ENCODE results near the gene CDC42BPA. TPM values are rescaled to one million over a fixed set of nuclear protein-coding genes. Genes with fewer than 3 reads are reported as not detected.

The CDC42BPA gene
- total and polyA plus RNA-seq, 2 of the 13 experiments (the other 11 are each of a cell fraction or from before 2014, with no cell fraction given), result 6.5 to 16.0 TPM

GRCh38 chr1:227314014-227314848 is 4.1 kb downstream of the CDC42BPA start:
- peak overlapping the region; percentile 72 for H3K4me2 ChIP-seq (ENCODE audit: low read depth, low read length)

GRCh38 chr1:227312361-227313025 is 5.8 kb downstream of the CDC42BPA start:
- Histone ChIP-seq H3K27me3 (ENCODE audit: control insufficient read depth in 1 of 2, insufficient read depth in 2 of 2, low read length in 2 of 2) (no peaks in the 10 kb centered on the region; a peak in 1 of 5 replicates), H3K79me2 (ENCODE audit: insufficient read depth, low read length) (peaks cover 82% of the 10 kb centered on the region), H3K4me1 (ENCODE audit: insufficient read depth, low read length) (no peaks in the 10 kb centered on the region; the same call in 1 of the 2 replicates), H3K9ac (ENCODE audit: insufficient read depth, low read depth, low read length) (no peak overlapping the region), H3K4me3 (replicated peaks in 1 of 3; ENCODE audit: insufficient read depth in 1 of 3, low read depth in 2 of 3, low read length in 3 of 3) (no peak overlapping the region), H3K27ac (ENCODE audit: extremely low read length, insufficient read depth, low read length) (no peak overlapping the region), H2AFZ (ENCODE audit: low read length) (no peak overlapping the region), H4K20me1 (ENCODE audit: insufficient read depth, low read length) (peaks cover 16% of the 10 kb centered on the region), H3K9me3 (ENCODE audit: low read length) (no peaks in the 10 kb centered on the region), H3K36me3 (replicated peaks in 1 of 2; ENCODE audit: control insufficient read depth in 1 of 2, insufficient read depth in 2 of 2, low read length in 2 of 2) (no peaks in the 10 kb centered on the region), H3K4me2 (ENCODE audit: low read depth, low read length) (no peak overlapping the region)
- BruUV-seq (replicated peaks), result no TSS peak
- no peak for DNase-seq (ENCODE audit: low spot score)
- POLR2A ChIA-PET, result no interaction called here
- WGBS (ENCODE audit: low lambda C conversion rate), result 98% methylated on average over 6 of the region's 6 CpGs
- FAIRE-seq, result no peak
- CTCF ChIA-PET (ENCODE audit: low intra/inter-chr PET ratio, low total read pairs), result no interaction called here
- intact Hi-C loops (cut with micrococcal nuclease; ENCODE audit: unreplicated experiment) (loop anchor here (10.0 kb wide), 1 partner anchor 148 kb away; no protein-coding TSS in a partner anchor), in situ Hi-C loops (cut with HindIII; ENCODE audit: extremely low pct_ligation_motif_present, low pct_unique_long_range_greater_than_20kb) (no loop called here)
- ATAC-seq, result no peak
- no peak for TF ChIP-seq ZFP36 (IDR thresholded peaks at IDR 0.05; ENCODE audit: borderline replicate concordance, low read depth, low read length, partially characterized antibody)
- TF ChIP-seq KAT7 (CRISPR knock-in tag; IDR thresholded peaks at IDR 0.05; ENCODE audit: borderline replicate concordance), result no peak
- TF ChIP-seq ZNF768 (CRISPR knock-in tag; IDR thresholded peaks at IDR 0.05), result no peak
- TF ChIP-seq MAX (IDR thresholded peaks at IDR 0.05), result no peak
- TF ChIP-seq CAMTA2 (CRISPR knock-in tag; IDR thresholded peaks at IDR 0.05; ENCODE audit: borderline replicate concordance), result no peak
- no peak for TF ChIP-seq U2AF2 (IDR thresholded peaks at IDR 0.05; ENCODE audit: low read depth, low read length)
- TF ChIP-seq ZNF256 (CRISPR knock-in tag; conservative IDR thresholded peaks at IDR 0.05), result no peak
- TF ChIP-seq CERS6 (CRISPR knock-in tag; IDR thresholded peaks at IDR 0.05), result no peak
- no peak for TF ChIP-seq LCORL (IDR thresholded peaks at IDR 0.05)
- no peak for TF ChIP-seq LCORL (CRISPR knock-in tag; IDR thresholded peaks at IDR 0.05)
- no peak for TF ChIP-seq CSRNP1 (CRISPR knock-in tag; IDR thresholded peaks at IDR 0.05)
- no peak for TF ChIP-seq NR3C1 (CRISPR knock-in tag; IDR thresholded peaks at IDR 0.05)

More at GRCh38 chr1:227314014-227314848, 4.1 kb downstream of the CDC42BPA start:
- H3K9me3 ChIP-seq (ENCODE audit: low read length), result no peaks in the 10 kb centered on the region
- H3K4me1 ChIP-seq (ENCODE audit: insufficient read depth, low read length), result peaks cover 4% of the 10 kb centered on the region
- no peak overlapping the region for H2AFZ ChIP-seq (ENCODE audit: low read length)
- POLR2A ChIA-PET, result no interaction called here
- peaks cover 16% of the 10 kb centered on the region for H4K20me1 ChIP-seq (ENCODE audit: insufficient read depth, low read length)
- peak overlapping the region; percentile 89 to 96 (median 91); a peak in 5 of 6 replicates for H3K4me3 ChIP-seq (replicated peaks in 1 of 3; ENCODE audit: insufficient read depth in 1 of 3, low read depth in 2 of 3, low read length in 3 of 3)
- in situ Hi-C loops (cut with HindIII; ENCODE audit: extremely low pct_ligation_motif_present, low pct_unique_long_range_greater_than_20kb), result no loop called here
- DNase-seq (ENCODE audit: low spot score) (no peak), FAIRE-seq (no peak), ATAC-seq (no peak)
- TF ChIP-seq ZNF652 (CRISPR knock-in tag; IDR thresholded peaks at IDR 0.05; ENCODE audit: borderline replicate concordance, low read depth) (no peak), MAFK (conservative IDR thresholded peaks at IDR 0.05 in 1 of 2, IDR thresholded peaks at IDR 0.05 in 1 of 2; ENCODE audit: low read length in 2 of 2) (peak; percentile 88 to 91), MAFF (IDR thresholded peaks at IDR 0.05; ENCODE audit: low read depth, low read length) (peak; percentile 82), TAF15 (IDR thresholded peaks at IDR 0.05; ENCODE audit: low read depth, low read length, poor library complexity, severe bottlenecking) (no peak), NR2F1 (CRISPR knock-in tag; IDR thresholded peaks at IDR 0.05) (no peak)
- no peaks in the 10 kb centered on the region; a peak in 1 of 5 replicates for H3K27me3 ChIP-seq (ENCODE audit: control insufficient read depth in 1 of 2, insufficient read depth in 2 of 2, low read length in 2 of 2)
- H3K9ac ChIP-seq (ENCODE audit: insufficient read depth, low read depth, low read length), result 0 out of 2 replicates have a peak overlapping the region, but pooled peaks have one; percentile 29
- H3K79me2 ChIP-seq (ENCODE audit: insufficient read depth, low read length), result peaks cover 77% of the 10 kb centered on the region
- intact Hi-C loops (cut with micrococcal nuclease; ENCODE audit: unreplicated experiment), result loop anchor here (10.0 kb wide), 1 partner anchor 149 kb away; no protein-coding TSS in a partner anchor
- BruUV-seq (replicated peaks), result no TSS peak
- H3K27ac ChIP-seq (ENCODE audit: extremely low read length, insufficient read depth, low read length), result no peak overlapping the region
- CTCF ChIA-PET (ENCODE audit: low intra/inter-chr PET ratio, low total read pairs), result no interaction called here
- H3K36me3 ChIP-seq (replicated peaks in 1 of 2; ENCODE audit: control insufficient read depth in 1 of 2, insufficient read depth in 2 of 2, low read length in 2 of 2), result no peaks in the 10 kb centered on the region
- 72% methylated on average over 6 of the region's 6 CpGs for WGBS (ENCODE audit: low lambda C conversion rate)
